PC-3 (cell line): Measurements from ENCODE around the gene NACAD. TPM values are rescaled to one million over a fixed set of nuclear protein-coding genes. Genes with fewer than 3 reads are reported as not detected.

Experiments used
- ATAC-seq: fragments of 200-7000 bp; cut with Tn5 transposase; 2 replicates; pipeline ENCODE4 v1.9.1; 2020; ENCODE audit warnings: mild to moderate bottlenecking, moderate library complexity
- Bru-seq: library from RNA; stranded (reverse); fragments of 400-500 nt; gene quantifications from one replicate; lab custom pipeline; 2021; lab: Mats Ljungman, UMichigan
- BruChase-seq, 2 experiments: library from RNA; stranded (reverse); fragments of 400-500 nt; gene quantifications; one replicate each; lab custom pipeline; 2021; lab: Mats Ljungman, UMichigan
- BruUV-seq: library from RNA; stranded (reverse); fragments of 400-500 nt; replicated peaks from 2 replicates; lab custom pipeline; 2021; lab: Mats Ljungman, UMichigan
- CTCF ChIA-PET: fragments of 300-600 bp; sonication (Branson Sonifier 250); formaldehyde crosslinking; loops from one replicate; lab custom pipeline; 2022; ENCODE audit warnings: antibody characterized with exemption; lab: Charles Lee
- POLR2A ChIA-PET: fragments of 300-600 bp; sonication (Branson Sonifier 250); formaldehyde crosslinking; loops from one replicate; lab custom pipeline; 2022; ENCODE audit warnings: antibody characterized with exemption; ENCODE audit not compliant: unreplicated experiment; lab: Charles Lee
- DNase-seq: peaks from one replicate; pipeline ENCODE4 v3.0.0-alpha.2; 2015
- H2AFZ ChIP-seq: fragments of 300-600 bp; sonication (generic); 2 replicates; pipeline ENCODE4 v1.6.0; 2016; ENCODE audit warnings: antibody characterized with exemption, low read length
- H3F3A ChIP-seq: fragments of 300-600 bp; sonication (generic); one replicate; pipeline ENCODE4 v1.6.0; 2017; ENCODE audit warnings: antibody characterized with exemption, low read length, control low read depth, mild to moderate bottlenecking; ENCODE audit not compliant: unreplicated experiment
- H3K27ac ChIP-seq: fragments of 300-600 bp; sonication (generic); 2 replicates; pipeline ENCODE4 v1.5.1; 2016; ENCODE audit warnings: mild to moderate bottlenecking, low read length
- H3K27me3 ChIP-seq: fragments of 300-600 bp; sonication (generic); 2 replicates; pipeline ENCODE4 v1.6.1; 2016; ENCODE audit warnings: low read length, mixed read lengths
- H3K36me3 ChIP-seq: fragments of 300-600 bp; sonication (generic); 2 replicates; pipeline ENCODE4 v1.6.1; 2016; ENCODE audit warnings: low read depth, mixed run types, low read length, mixed read lengths
- H3K4me1 ChIP-seq: fragments of 300-600 bp; sonication (generic); 2 replicates; pipeline ENCODE4 v1.5.1; 2016; ENCODE audit warnings: low read length; ENCODE audit not compliant: insufficient read depth
- H3K4me2 ChIP-seq: fragments of 300-600 bp; sonication (generic); 2 replicates; pipeline ENCODE4 v1.6.0; 2016; ENCODE audit warnings: low read length
- H3K4me3 ChIP-seq: fragments of 300-600 bp; sonication (generic); 2 replicates; pipeline ENCODE4 v1.5.1; 2016; ENCODE audit warnings: mild to moderate bottlenecking, low read length, mixed read lengths
- H3K79me2 ChIP-seq: fragments of 300-600 bp; sonication (generic); 2 replicates; pipeline ENCODE4 v1.6.1; 2017; ENCODE audit warnings: low read length, mixed read lengths
- H3K9ac ChIP-seq: fragments of 300-600 bp; sonication (generic); 2 replicates; pipeline ENCODE4 v1.6.0; 2016; ENCODE audit warnings: mild to moderate bottlenecking, low read length
- H3K9me2 ChIP-seq: fragments of 300-600 bp; sonication (generic); replicated peaks from 2 replicates; pipeline ENCODE4 v1.6.1; 2016; ENCODE audit warnings: mixed run types, low read length, mixed read lengths
- H3K9me3 ChIP-seq: fragments of 300-600 bp; sonication (generic); 2 replicates; pipeline ENCODE4 v1.6.1; 2016; ENCODE audit warnings: low read length, mixed read lengths
- H4K20me1 ChIP-seq: fragments of 300-600 bp; sonication (generic); 2 replicates; pipeline ENCODE4 v1.6.1; 2016; ENCODE audit warnings: low read length, mixed read lengths
- CTCF ChIP-seq: fragments of 300-600 bp; sonication (generic); conservative IDR thresholded peaks from 2 replicates; pipeline ENCODE4 v1.5.1; 2017; ENCODE audit warnings: antibody characterized with exemption, low read depth, mild to moderate bottlenecking, low read length
- EZH2 ChIP-seq: fragments of 300-600 bp; sonication (generic); IDR thresholded peaks from one replicate; pipeline ENCODE4 v1.6.1; 2017; ENCODE audit warnings: antibody characterized with exemption, mild to moderate bottlenecking, low read length; ENCODE audit not compliant: unreplicated experiment
- EZH2phosphoT487 ChIP-seq: fragments of 300-600 bp; sonication (generic); IDR thresholded peaks from 2 replicates; pipeline ENCODE4 v1.6.1; 2018; ENCODE audit warnings: mild to moderate bottlenecking, antibody characterized with exemption, low read length, borderline replicate concordance
- intact Hi-C: fragments of 100-400 bp; cut with micrococcal nuclease; formaldehyde crosslinking; loops from 2 replicates; pipeline ENCODE4 v1.9.0; 2023
- long read RNA-seq: library from polyadenylated mRNA; unstranded; transcript quantifications from one replicate; pipeline ENCODE4 v2.0.0, GENCODE V29; 2021; ENCODE audit not compliant: unreplicated experiment
- total RNA-seq: library from RNA; depleted of rRNA; stranded (reverse); fragments of >200 nt; gene quantifications from 2 replicates; pipeline ENCODE4 v1.2.3, GENCODE V29; 2014; rRNA removed

Gene NACAD
- total RNA-seq, result 0.12 and 0.26 TPM in 2 replicates
- Bru-seq, nascent RNA, result percentile 24 among the genes with signal in this experiment
- percentile 44 among the genes with signal in this experiment for BruChase-seq, experiment 1, labeled RNA remaining after a 6-hour chase
- percentile 31 among the genes with signal in this experiment for BruChase-seq, experiment 2, labeled RNA remaining after a 2-hour chase
- long read RNA-seq, partial matches to known transcripts, result 3 of 4 reads
- long read RNA-seq, other reads (novel, unspliced or antisense), result 1 of 4 reads

- intact Hi-C loops, result no loop called here
- H3K27ac ChIP-seq, result no peak within 1 kb of the TSS
- H3K4me1 ChIP-seq, result peaks cover 15% of the 10 kb centered on the region
- ATAC-seq (peak; percentile 8; the same call in 1 of the 2 replicates), DNase-seq (no peak)
- H2AFZ ChIP-seq, result no peak within 1 kb of the TSS
- H3K9me2 ChIP-seq, result no peaks in the 10 kb centered on the region
- H3K27me3 ChIP-seq, result no peaks in the 10 kb centered on the region
- H3K4me2 ChIP-seq, result peak within 1 kb of the TSS; percentile 22; the same call in 1 of the 2 replicates
- no peaks in the 10 kb centered on the region for H4K20me1 ChIP-seq
- TF ChIP-seq EZH2 (no peak), EZH2phosphoT487 (no peak), CTCF (no peak)
- POLR2A ChIA-PET, result no interaction called here
- no peaks in the 10 kb centered on the region for H3K9me3 ChIP-seq
- H3F3A ChIP-seq, result peaks cover 3% of the 10 kb centered on the region
- no peak within 1 kb of the TSS for H3K4me3 ChIP-seq
- H3K79me2 ChIP-seq, result no peaks in the 10 kb centered on the region
- no peak within 1 kb of the TSS for H3K9ac ChIP-seq
- BruUV-seq, result no TSS peak
- CTCF ChIA-PET, result no interaction called here
- no peaks in the 10 kb centered on the region for H3K36me3 ChIP-seq
Observed at GRCh38 chr7:45088821-45089340, at the start of gene NACAD. TSS of gene NACAD (minus strand) at chr7:45088969. CDS start at chr7:45088894, 75 bp downstream.

- TF ChIP-seq EZH2phosphoT487 (no peak), EZH2 (no peak), CTCF (peak; percentile 90)
- peak overlapping the region; percentile 39 for H2AFZ ChIP-seq
- no peaks in the 10 kb centered on the region for H3K9me2 ChIP-seq
Observed at GRCh38 chr7:45136106-45137060, 47.6 kb upstream of the NACAD start.

More at GRCh38 chr7:45136106-45137060, 47.6 kb upstream of the NACAD start:
- Histone ChIP-seq H3K9me3 (no peaks in the 10 kb centered on the region), H3K27me3 (no peaks in the 10 kb centered on the region), H3K36me3 (no peaks in the 10 kb centered on the region), H4K20me1 (no peaks in the 10 kb centered on the region), H3K4me1 (no peaks in the 10 kb centered on the region; the same call in 1 of the 2 replicates), H3K4me2 (peak overlapping the region; percentile 40; the same call in 1 of the 2 replicates), H3K27ac (no peak overlapping the region), H3K4me3 (no peak overlapping the region), H3K9ac (no peak overlapping the region), H3K79me2 (no peaks in the 10 kb centered on the region), H3F3A (no peaks in the 10 kb centered on the region)
- intact Hi-C loops, result loop anchor here (1.0 kb wide), 3 partner anchors 163 to 548 kb away; no protein-coding TSS in a partner anchor
- POLR2A ChIA-PET, result interaction anchor here (0.6 kb wide), 1 partner anchor 278 kb away, joined by 7 read pairs; no protein-coding TSS in a partner anchor
- CTCF ChIA-PET, result interaction anchor here (0.6 to 1.3 kb wide), 8 partner anchors 137 to 1842 kb away, joined by 3 to 14 read pairs (median 4); no protein-coding TSS in a partner anchor
- DNase-seq (peak; percentile 78), ATAC-seq (peak; percentile 88)
- BruUV-seq, result no TSS peak
